HepG2 (cell line): ENCODE measurements around the gene SEMA3F. TPM values are rescaled to one million over a fixed set of nuclear protein-coding genes. Genes with fewer than 3 reads are reported as not detected.

Experiments used
- ATAC-seq: fragments of 200-7000 bp; cut with Tn5 transposase; 3 replicates; pipeline ENCODE4 v1.9.1; 2020; ENCODE audit warnings: mild to moderate bottlenecking, moderate library complexity
- BruUV-seq: library from RNA; stranded (reverse); fragments of 400-500 nt; replicated peaks from 2 replicates; lab custom pipeline; 2021; lab: Mats Ljungman, UMichigan
- CTCF ChIA-PET: fragments of 300-600 bp; formaldehyde crosslinking; extraction: SDS; loops from one replicate; lab custom pipeline; 2021; ENCODE audit warnings: low total read pairs, inconsistent platforms, low intra/inter-chr PET ratio; lab: Yijun Ruan, JAX
- POLR2A ChIA-PET: fragments of 350-600 bp; sonication (Branson Sonifier 250); formaldehyde crosslinking; loops from one replicate; lab custom pipeline; 2020; ENCODE audit warnings: antibody characterized with exemption, inconsistent platforms; lab: Yijun Ruan, JAX
- DNase-seq: peaks from one replicate; pipeline ENCODE4 v3.0.0-alpha.2; 2015; ENCODE audit warnings: low spot score
- FAIRE-seq: peaks from 3 replicates; lab custom pipeline; 2011; peaks lifted over from hg19 to GRCh38; lab: Jason Lieb, UNC
- H2AFZ ChIP-seq: one replicate; pipeline ENCODE4 v1.6.1; 2011; ENCODE audit warnings: low read length, inconsistent platforms
- H3K27ac ChIP-seq: fragments of 300-600 bp; 3 replicates; pipeline ENCODE4 v1.8.0; 2011; ENCODE audit warnings: mixed run types, mild to moderate bottlenecking, mixed read lengths, low read length, inconsistent platforms; ENCODE audit not compliant: insufficient read depth; ENCODE audit errors: extremely low read length
- H3K27me3 ChIP-seq, 2 experiments: fragments of 200-600 bp in 1 of 2; 2 replicates in 1 of 2; 3 replicates in 1 of 2; pipeline versions ENCODE4 v1.6.0 to v1.8.0; 2011; ENCODE audit warnings: low read length in 2 of 2, mild to moderate bottlenecking in 2 of 2, moderate library complexity in 2 of 2, inconsistent platforms in 1 of 2; ENCODE audit not compliant: insufficient read depth in 2 of 2, control insufficient read depth in 1 of 2
- H3K36me3 ChIP-seq, 2 experiments: fragments of 200-600 bp in 1 of 2; replicated peaks in 1 of 2; 2 replicates in 1 of 2; 3 replicates in 1 of 2; pipeline versions ENCODE4 v1.5.1 to v1.8.0; 2011; ENCODE audit warnings: low read length in 2 of 2, inconsistent platforms in 1 of 2; ENCODE audit not compliant: insufficient read depth in 2 of 2, control insufficient read depth in 1 of 2
- H3K4me1 ChIP-seq: 2 replicates; pipeline ENCODE4 v1.5.1; 2012; ENCODE audit warnings: low read length, inconsistent platforms; ENCODE audit not compliant: insufficient read depth
- H3K4me2 ChIP-seq: 2 replicates; pipeline ENCODE4 v1.6.0; 2011; ENCODE audit warnings: low read depth, low read length, inconsistent platforms
- H3K4me3 ChIP-seq, 3 experiments: fragments of 200-600 bp in 1 of 3; sonication (generic), shearing (Covaris generic) in 1 of 3; replicated peaks in 1 of 3; 2 replicates each; pipeline ENCODE4 v1.5.1; 2011 to 2016; ENCODE audit warnings: low read length in 3 of 3, inconsistent platforms in 2 of 3, low read depth in 2 of 3, mild to moderate bottlenecking in 2 of 3, control low read depth in 1 of 3, mixed read lengths in 1 of 3; ENCODE audit not compliant: insufficient read depth in 1 of 3
- H3K79me2 ChIP-seq: one replicate; pipeline ENCODE4 v1.6.1; 2011; ENCODE audit warnings: low read length, inconsistent platforms; ENCODE audit not compliant: insufficient read depth
- H3K9ac ChIP-seq: 2 replicates; pipeline ENCODE4 v1.6.0; 2011; ENCODE audit warnings: mild to moderate bottlenecking, low read depth, low read length, inconsistent platforms; ENCODE audit not compliant: insufficient read depth
- H3K9me3 ChIP-seq: 2 replicates; pipeline ENCODE4 v1.5.1; 2012; ENCODE audit warnings: mild to moderate bottlenecking, low read length
- H4K20me1 ChIP-seq: 2 replicates; pipeline ENCODE4 v1.6.0; 2011; ENCODE audit warnings: inconsistent platforms, mild to moderate bottlenecking, low read length, moderate library complexity; ENCODE audit not compliant: insufficient read depth
- EEA1 ChIP-seq: sonication (generic); formaldehyde crosslinking; IDR thresholded peaks from 2 replicates; pipeline ENCODE4 v1.5.1; 2020; ENCODE audit warnings: mild to moderate bottlenecking, missing genetic modification reagents, borderline replicate concordance
- HMG20A ChIP-seq: IDR thresholded peaks from 2 replicates; pipeline ENCODE4 v1.6.1; 2016; ENCODE audit warnings: borderline replicate concordance
- HNRNPL ChIP-seq: fragments of 200-400 bp; formaldehyde crosslinking; IDR thresholded peaks from 2 replicates; pipeline ENCODE4 v1.6.1; 2017; ENCODE audit warnings: mild to moderate bottlenecking, low read depth, low read length
- KLF15 ChIP-seq: sonication (generic); formaldehyde crosslinking; IDR thresholded peaks from 2 replicates; pipeline ENCODE4 v1.8.1; 2023; ENCODE audit warnings: borderline replicate concordance, mild to moderate bottlenecking, inconsistent platforms, missing genetic modification reagents, mixed read lengths
- LBX2 ChIP-seq: sonication (generic); formaldehyde crosslinking; IDR thresholded peaks from 2 replicates; pipeline ENCODE4 v1.5.0; 2020; ENCODE audit warnings: missing genetic modification reagents, mild to moderate bottlenecking, borderline replicate concordance
- RBFOX2 ChIP-seq: fragments of 200-400 bp; formaldehyde crosslinking; IDR thresholded peaks from 2 replicates; pipeline ENCODE4 v1.6.1; 2017; ENCODE audit warnings: low read depth, mild to moderate bottlenecking, low read length
- REST ChIP-seq, 2 experiments: IDR thresholded peaks; 2 replicates each; pipeline ENCODE4 v1.6.1; 2011 to 2012; ENCODE audit warnings: low read length in 2 of 2, borderline replicate concordance in 1 of 2, low read depth in 1 of 2, mild to moderate bottlenecking in 1 of 2, moderate library complexity in 1 of 2
- ZBTB33 ChIP-seq: sonication (generic); formaldehyde crosslinking; IDR thresholded peaks from 2 replicates; pipeline ENCODE4 v1.4.0; 2020; ENCODE audit warnings: missing genetic modification reagents
- ZBTB38 ChIP-seq: sonication (generic); formaldehyde crosslinking; IDR thresholded peaks from 2 replicates; pipeline ENCODE4 v1.5.1; 2020; ENCODE audit warnings: mild to moderate bottlenecking, missing genetic modification reagents
- ZNF101 ChIP-seq: sonication (generic); formaldehyde crosslinking; IDR thresholded peaks from 2 replicates; pipeline ENCODE4 v1.4.0; 2020; ENCODE audit warnings: mild to moderate bottlenecking, low read depth, missing genetic modification reagents, borderline replicate concordance
- ZNF205 ChIP-seq: IDR thresholded peaks from 2 replicates; pipeline ENCODE4 v1.6.1; 2018; ENCODE audit warnings: missing biosample characterization, missing genetic modification reagents
- ZNF234 ChIP-seq: sonication (generic); formaldehyde crosslinking; conservative IDR thresholded peaks from 2 replicates; pipeline ENCODE4 v1.5.1; 2020; ENCODE audit warnings: mild to moderate bottlenecking, missing genetic modification reagents
- ZNF550 ChIP-seq: sonication (generic); formaldehyde crosslinking; IDR thresholded peaks from 2 replicates; pipeline ENCODE4 v1.4.0; 2020; ENCODE audit warnings: mild to moderate bottlenecking, missing genetic modification reagents, borderline replicate concordance
- ZNF703 ChIP-seq: sonication (generic); formaldehyde crosslinking; IDR thresholded peaks from 2 replicates; pipeline ENCODE4 v1.5.1; 2020; ENCODE audit warnings: missing genetic modification reagents, mild to moderate bottlenecking, moderate library complexity, borderline replicate concordance
- ZNF777 ChIP-seq: sonication (generic); formaldehyde crosslinking; IDR thresholded peaks from 2 replicates; pipeline ENCODE4 v1.4.0; 2020; ENCODE audit warnings: missing genetic modification reagents
- ZNF841 ChIP-seq: sonication (generic); formaldehyde crosslinking; IDR thresholded peaks from 2 replicates; pipeline ENCODE4 v1.8.1; 2023; ENCODE audit warnings: missing genetic modification reagents, borderline replicate concordance
- WGBS: methylation state at CpG from one replicate; pipeline ENCODE4 v1.1.6; 2017; ENCODE audit warnings: low lambda C conversion rate; 5-methylcytosine and 5-hydroxymethylcytosine counted together
- in situ Hi-C: cut with HindIII; loops from 2 replicates; pipeline ENCODE4 v1.10.0; 2017; ENCODE audit warnings: low pct_unique_long_range_greater_than_20kb; ENCODE audit not compliant: extremely low pct_ligation_motif_present
- intact Hi-C: fragments of 100-400 bp; cut with micrococcal nuclease; formaldehyde crosslinking; loops from one replicate; pipeline ENCODE4 v1.10.0; 2022; ENCODE audit not compliant: unreplicated experiment
- polyA plus RNA-seq, 8 experiments: library from polyadenylated mRNA; depleted of rRNA in 3 of 8; stranded (reverse) in 7 of 8; unstranded in 1 of 8; fragments of >200 nt; fragmentation: Illumina TruSeq in 4 of 8; extraction: Trizol in 4 of 8; gene quantifications; 2 replicates each; pipeline versions ENCODE4 v1.2.1 to v1.2.3, GENCODE V29; 2011 to 2016; ENCODE audit warnings: low read depth in 4 of 8, missing spikeins in 1 of 8, mixed read lengths in 1 of 8; ENCODE audit not compliant: insufficient read depth in 1 of 8
- total RNA-seq, 5 experiments: library from RNA; depleted of rRNA; stranded (reverse); fragments of >200 nt; fragmentation: Illumina TruSeq; extraction: Trizol; gene quantifications; 2 replicates each; pipeline ENCODE4 v1.2.3, GENCODE V29; 2016; ENCODE audit warnings: low read depth in 1 of 5

Gene SEMA3F
- total and polyA plus RNA-seq, 2 of the 13 experiments (the other 11 are each of a cell fraction or from before 2014, with no cell fraction given): 7.6 to 17.2 TPM

- no peak for TF ChIP-seq REST (IDR thresholded peaks at IDR 0.05; ENCODE audit: borderline replicate concordance in 1 of 2, low read depth in 1 of 2, low read length in 2 of 2)
Observed at GRCh38 chr3:50224639-50225038, 69.5 kb downstream of the SEMA3F start (continued).

GRCh38 chr3:50226888-50227389, 71.8 kb downstream of the SEMA3F start:
- Histone ChIP-seq H3K9me3 (no peaks in the 10 kb centered on the region), H3K36me3 (no peaks in the 10 kb centered on the region), H3K4me1 (peaks cover 79% of the 10 kb centered on the region), H3K79me2 (no peaks in the 10 kb centered on the region), H2AFZ (peak overlapping the region; percentile 28), H3K27me3 (no peaks in the 10 kb centered on the region), H4K20me1 (no peaks in the 10 kb centered on the region), H3K27ac (no peak overlapping the region), H3K4me3 (peak overlapping the region in 2 of 3 experiments; percentile 58 to 88; a peak in 5 of 6 replicates), H3K4me2 (peak overlapping the region; percentile 73), H3K9ac (peak overlapping the region; percentile 37; the same call in 1 of the 2 replicates)
- in situ Hi-C loops: loop anchor here (5.0 kb wide), 2 partner anchors 35 to 45 kb away; partner anchors contain the start of gene GNAT1
- DNase-seq: no peak
- no peak for ATAC-seq
- BruUV-seq: no TSS peak
- intact Hi-C loops: loop anchor here (1.0 to 5.0 kb wide), 3 partner anchors 19 to 45 kb away; no protein-coding TSS in a partner anchor
- POLR2A ChIA-PET: interaction anchor here (1.4 to 7.3 kb wide), 8 partner anchors 9 to 44 kb away, joined by 4 to 117 read pairs (median 12); partner anchors contain the start of genes GNAI2 and SEMA3B
- 67% methylated on average over 24 of the region's 40 CpGs for WGBS
- FAIRE-seq: no peak
- CTCF ChIA-PET: interaction anchor here (1.1 to 9.0 kb wide), 7 partner anchors 17 to 94 kb away, joined by 3 to 265 read pairs (median 26); partner anchors contain the start of gene GNAT1
- peak; percentile 77 for TF ChIP-seq ZBTB38
- TF ChIP-seq HNRNPL: 0 out of 2 replicates have a peak, but pooled peaks have one; percentile 59
- peak; percentile 40; the same call in 1 of the 2 replicates for TF ChIP-seq ZBTB33 (CRISPR knock-in tag)
- TF ChIP-seq ZNF101 (CRISPR knock-in tag): no peak
- TF ChIP-seq RBFOX2: no peak
- no peak for TF ChIP-seq ZNF234
- peak; percentile 82 for TF ChIP-seq ZNF777 (CRISPR knock-in tag)
- TF ChIP-seq ZNF841: no peak
- 0 out of 2 replicates have a peak, but pooled peaks have one; percentile 36 for TF ChIP-seq EEA1 (CRISPR knock-in tag)
- no peak for TF ChIP-seq ZNF550 (CRISPR knock-in tag)
- TF ChIP-seq HMG20A (CRISPR knock-in tag): 0 out of 2 replicates have a peak, but pooled peaks have one; percentile 2
- no peak for TF ChIP-seq ZNF703 (CRISPR knock-in tag)
- peak; percentile 15; the same call in 1 of the 2 replicates for TF ChIP-seq LBX2 (CRISPR knock-in tag)
- TF ChIP-seq KLF15: 0 out of 2 replicates have a peak, but pooled peaks have one; percentile 43
- TF ChIP-seq ZNF205 (CRISPR knock-in tag): no peak
